ENCODE results near the gene TAGLN3.

Gene TAGLN3

GRCh38 chr3:112056451-112056929 lies 57.8 kb downstream of the TAGLN3 start:
- no peak for DNase-seq

- no peak for DNase-seq
Measured at GRCh38 chr3:112059497-112059896, 60.8 kb downstream of the TAGLN3 start.

GRCh38 chr3:112061152-112061551 lies 62.4 kb downstream of the TAGLN3 start:
- DNase-seq = no peak
